Measurements from ENCODE around the gene TCERG1L.

The TCERG1L gene

GRCh38 chr10:131165092-131165491, 146.4 kb downstream of the TCERG1L start:
- no peak overlapping the region for H3K9ac ChIP-seq (ENCODE audit: low read depth, low read length, poor library complexity, severe bottlenecking)
- no peaks in the 10 kb centered on the region for H3K36me3 ChIP-seq (ENCODE audit: insufficient read depth, low read length)
- no peaks in the 10 kb centered on the region for H3F3A ChIP-seq (ENCODE audit: low read depth)
- H2AFZ ChIP-seq (ENCODE audit: low read length), result no peak overlapping the region
- no peak for TF ChIP-seq EZH2phosphoT487 (IDR thresholded peaks at IDR 0.05; ENCODE audit: borderline replicate concordance)
- TF ChIP-seq CTCF (conservative IDR thresholded peaks at IDR 0.05; ENCODE audit: low read length), result no peak
- no peaks in the 10 kb centered on the region for H4K20me1 ChIP-seq (ENCODE audit: insufficient read depth, low read length, poor library complexity, severe bottlenecking)
- H3K9me3 ChIP-seq (ENCODE audit: insufficient read depth, low read depth, low read length), result peaks cover 23% of the 10 kb centered on the region; the same call in 1 of the 2 replicates
- no peak overlapping the region for H3K4me3 ChIP-seq (ENCODE audit: low read length, poor library complexity, severe bottlenecking)
- no peaks in the 10 kb centered on the region for H3K4me1 ChIP-seq (ENCODE audit: insufficient read depth, low read length, poor library complexity, severe bottlenecking)
- H3K4me2 ChIP-seq (ENCODE audit: low read depth, low read length, poor library complexity, severe bottlenecking), result no peak overlapping the region
- no peaks in the 10 kb centered on the region for H3K79me2 ChIP-seq (ENCODE audit: insufficient read depth, low read length)
- H3K27me3 ChIP-seq (ENCODE audit: insufficient read depth, low read length, poor library complexity, severe bottlenecking), result no peaks in the 10 kb centered on the region
- no peaks in the 10 kb centered on the region for H3K9me2 ChIP-seq (replicated peaks; ENCODE audit: low read depth, low read length)

GRCh38 chr10:131162866-131163843, 148.4 kb downstream of the TCERG1L start:
- no peaks in the 10 kb centered on the region for H4K20me1 ChIP-seq (ENCODE audit: insufficient read depth, low read length, poor library complexity, severe bottlenecking)
- no peak overlapping the region for H3K9ac ChIP-seq (ENCODE audit: low read depth, low read length, poor library complexity, severe bottlenecking)
- no peaks in the 10 kb centered on the region for H3F3A ChIP-seq (ENCODE audit: low read depth)
- no peaks in the 10 kb centered on the region for H3K9me2 ChIP-seq (replicated peaks; ENCODE audit: low read depth, low read length)
- no peak overlapping the region for H3K4me3 ChIP-seq (ENCODE audit: low read length, poor library complexity, severe bottlenecking)
- TF ChIP-seq CTCF (conservative IDR thresholded peaks at IDR 0.05; ENCODE audit: low read length) (no peak), EZH2phosphoT487 (IDR thresholded peaks at IDR 0.05; ENCODE audit: borderline replicate concordance) (no peak)
- no peaks in the 10 kb centered on the region for H3K79me2 ChIP-seq (ENCODE audit: insufficient read depth, low read length)
- peaks cover 23% of the 10 kb centered on the region; the same call in 1 of the 2 replicates for H3K9me3 ChIP-seq (ENCODE audit: insufficient read depth, low read depth, low read length)
- no peaks in the 10 kb centered on the region for H3K27me3 ChIP-seq (ENCODE audit: insufficient read depth, low read length, poor library complexity, severe bottlenecking)
- no peaks in the 10 kb centered on the region for H3K4me1 ChIP-seq (ENCODE audit: insufficient read depth, low read length, poor library complexity, severe bottlenecking)
- no peaks in the 10 kb centered on the region for H3K36me3 ChIP-seq (ENCODE audit: insufficient read depth, low read length)
- no peak overlapping the region for H3K4me2 ChIP-seq (ENCODE audit: low read depth, low read length, poor library complexity, severe bottlenecking)
- no peak overlapping the region for H2AFZ ChIP-seq (ENCODE audit: low read length)

DNA sequence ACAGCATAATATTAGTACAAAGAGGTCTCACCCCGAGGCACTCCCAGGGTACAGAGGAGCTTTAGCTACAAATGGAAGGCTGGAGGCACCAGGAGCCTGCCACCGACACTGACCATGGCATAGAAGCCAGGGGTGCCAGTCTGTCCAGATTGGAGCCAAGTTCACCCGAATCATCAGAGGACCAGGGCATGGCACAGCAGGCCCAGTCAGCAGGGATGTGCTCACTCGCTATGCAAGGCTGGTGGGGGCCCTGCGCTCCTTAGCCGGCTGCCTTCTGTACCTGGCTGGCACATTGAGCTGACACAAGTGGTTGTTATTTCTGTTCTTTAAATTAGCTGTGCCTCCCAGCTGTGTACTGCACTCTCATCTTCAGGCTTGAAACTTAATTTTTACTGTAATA, 149.3 kb downstream of the TCERG1L start:
- H4K20me1 ChIP-seq (ENCODE audit: insufficient read depth, low read length, poor library complexity, severe bottlenecking), result no peaks in the 10 kb centered on the region
- no peaks in the 10 kb centered on the region for H3K9me2 ChIP-seq (replicated peaks; ENCODE audit: low read depth, low read length)
- no peak for TF ChIP-seq CTCF (conservative IDR thresholded peaks at IDR 0.05; ENCODE audit: low read length)
- TF ChIP-seq EZH2phosphoT487 (IDR thresholded peaks at IDR 0.05; ENCODE audit: borderline replicate concordance), result no peak
- H3F3A ChIP-seq (ENCODE audit: low read depth), result no peaks in the 10 kb centered on the region
- H3K4me2 ChIP-seq (ENCODE audit: low read depth, low read length, poor library complexity, severe bottlenecking), result no peak overlapping the region
- H3K4me1 ChIP-seq (ENCODE audit: insufficient read depth, low read length, poor library complexity, severe bottlenecking), result no peaks in the 10 kb centered on the region
- no peaks in the 10 kb centered on the region for H3K79me2 ChIP-seq (ENCODE audit: insufficient read depth, low read length)
- peaks cover 23% of the 10 kb centered on the region; the same call in 1 of the 2 replicates for H3K9me3 ChIP-seq (ENCODE audit: insufficient read depth, low read depth, low read length)
- H3K9ac ChIP-seq (ENCODE audit: low read depth, low read length, poor library complexity, severe bottlenecking), result no peak overlapping the region
- no peak overlapping the region for H2AFZ ChIP-seq (ENCODE audit: low read length)
- no peak overlapping the region for H3K4me3 ChIP-seq (ENCODE audit: low read length, poor library complexity, severe bottlenecking)
- no peaks in the 10 kb centered on the region for H3K27me3 ChIP-seq (ENCODE audit: insufficient read depth, low read length, poor library complexity, severe bottlenecking)
- no peaks in the 10 kb centered on the region for H3K36me3 ChIP-seq (ENCODE audit: insufficient read depth, low read length)
